ENCODE results near the gene RPUSD2.

The RPUSD2 gene

DNA sequence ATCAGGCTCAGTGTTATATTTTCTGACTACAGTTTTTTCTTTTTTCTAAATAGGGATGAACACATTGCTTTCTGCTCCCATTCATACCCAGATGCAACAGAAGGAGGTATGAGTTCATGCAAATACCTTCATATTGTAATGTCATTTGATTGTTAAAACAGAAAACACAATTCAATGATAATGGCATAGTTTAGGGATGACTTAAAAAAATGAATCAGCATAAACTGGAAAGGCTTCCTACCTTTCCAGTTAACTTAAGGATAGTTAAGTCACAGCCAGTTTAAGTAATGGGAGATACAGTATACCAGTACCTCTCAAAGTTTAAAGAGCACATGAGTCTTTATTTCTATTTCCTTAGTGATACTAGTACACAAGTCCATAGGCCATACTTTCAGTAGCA, 49.8 kb downstream of the RPUSD2 start:
- no peak for TF ChIP-seq CTCF (IDR thresholded peaks at IDR 0.05)
- H3K4me3 ChIP-seq = no peak overlapping the region
- no peaks in the 10 kb centered on the region for H3K4me1 ChIP-seq
- no peaks in the 10 kb centered on the region for H3K36me3 ChIP-seq
- no peaks in the 10 kb centered on the region for H3K9me3 ChIP-seq
- H3K27me3 ChIP-seq = no peaks in the 10 kb centered on the region
- DNase-seq = no peak
- no peak overlapping the region for H3K27ac ChIP-seq
- intact Hi-C loops (cut with DNase I; ENCODE audit: low total_unique reads) = no loop called here

DNA sequence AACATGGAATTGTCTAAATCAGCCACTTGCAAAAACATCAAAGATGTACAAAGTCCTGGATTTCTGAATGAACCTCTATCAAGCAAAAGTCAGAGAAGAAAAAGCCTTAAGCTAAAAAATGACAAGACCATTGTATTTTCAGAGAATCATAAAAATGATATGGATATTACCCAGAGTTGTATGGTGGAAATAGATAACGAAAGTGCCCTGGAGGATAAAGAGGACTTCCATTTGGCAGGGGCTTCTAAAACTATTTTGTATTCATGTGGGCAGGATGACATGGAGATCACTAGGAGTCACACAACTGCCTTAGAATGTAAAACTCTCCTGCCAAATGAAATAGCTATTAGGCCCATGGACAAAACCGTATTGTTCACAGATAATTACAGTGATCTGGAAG, 54.3 kb downstream of the RPUSD2 start:
- no peaks in the 10 kb centered on the region for H3K9me3 ChIP-seq
- no peaks in the 10 kb centered on the region for H3K36me3 ChIP-seq
- no peaks in the 10 kb centered on the region for H3K4me1 ChIP-seq
- H3K27ac ChIP-seq = no peak overlapping the region
- intact Hi-C loops (cut with DNase I; ENCODE audit: low total_unique reads) = no loop called here
- DNase-seq = no peak
- H3K27me3 ChIP-seq = no peaks in the 10 kb centered on the region
- no peak overlapping the region for H3K4me3 ChIP-seq
- no peak for TF ChIP-seq CTCF (IDR thresholded peaks at IDR 0.05)
